Measurements from ENCODE around the gene ZNF75A. TPM values are rescaled to one million over a fixed set of nuclear protein-coding genes. Genes with fewer than 3 reads are reported as not detected.

The ZNF75A gene
- total and polyA plus RNA-seq, 2 of the 4 experiments (the other 2 are of a cell fraction): 14.6 to 15.4 TPM

- Histone ChIP-seq H3K4me3 (ENCODE audit: insufficient read depth, low read depth, low read length) (no peak overlapping the region), H3K27ac (ENCODE audit: insufficient read depth, low read length) (no peak overlapping the region), H2AK9ac (replicated peaks; ENCODE audit: low read depth, low read length, poor library complexity) (no peak overlapping the region), H3K9me1 (ENCODE audit: insufficient read depth, low read length) (no peaks in the 10 kb centered on the region), H2BK15ac (ENCODE audit: low read depth, low read length) (no peak overlapping the region), H4K20me1 (ENCODE audit: insufficient read depth, low read length) (no peaks in the 10 kb centered on the region), H4K91ac (ENCODE audit: insufficient read depth, low read depth, low read length) (no peak overlapping the region), H3K56ac (ENCODE audit: extremely low read depth, insufficient read depth, low read length) (no peak overlapping the region), H4K8ac (ENCODE audit: low read depth in 2 of 2, low read length in 2 of 2) (no peak overlapping the region), H4K5ac (ENCODE audit: low read depth, low read length) (no peak overlapping the region), H3K27me3 (ENCODE audit: control insufficient read depth, insufficient read depth, low read length) (no peaks in the 10 kb centered on the region), H3K23ac (ENCODE audit: low read depth, low read length) (no peak overlapping the region), H3K14ac (replicated peaks; ENCODE audit: low read depth, low read length) (no peak overlapping the region), H3K4ac (ENCODE audit: low read depth, low read length) (no peak overlapping the region), H3K4me2 (ENCODE audit: low read depth, low read length) (no peak overlapping the region), H2AFZ (replicated peaks; ENCODE audit: low read length, poor library complexity) (no peak overlapping the region), H3K79me1 (ENCODE audit: low read depth in 1 of 2, low read length in 2 of 2) (peaks cover 7 to 10% of the 10 kb centered on the region in 2 experiments; a peak in 3 of 4 replicates), H2BK5ac (ENCODE audit: low read depth, low read length, poor library complexity, severe bottlenecking) (no peak overlapping the region), H2AK5ac (ENCODE audit: low read depth, low read length) (no peak overlapping the region), H3K9me3 (ENCODE audit: control insufficient read depth, insufficient read depth, low read length) (peaks cover 80% of the 10 kb centered on the region), H2BK20ac (ENCODE audit: low read depth, low read length) (no peak overlapping the region), H3K9ac (ENCODE audit: low read depth, low read length) (no peak overlapping the region), H3K18ac (ENCODE audit: low read depth, low read length) (no peak overlapping the region), H3K4me1 (ENCODE audit: control insufficient read depth, insufficient read depth, low read length) (no peaks in the 10 kb centered on the region), H3K36me3 (ENCODE audit: control insufficient read depth, insufficient read depth, low read length) (peaks cover 50% of the 10 kb centered on the region), H2BK120ac (ENCODE audit: low read depth, low read length) (no peak overlapping the region)
- ChIA-PET CTCF (no interaction called here), POLR2A (ENCODE audit: unreplicated experiment) (no interaction called here)
- BruUV-seq (replicated peaks): no TSS peak
- no CpG with 5 or more reads among the region's 4 CpGs for WGBS, 2 experiments (ENCODE audit: extremely low coverage in 2 of 2, insufficient read length in 1 of 2)
- in situ Hi-C loops (cut with MboI; ENCODE audit: low sequenced_read_pairs): no loop called here
- no peak for DNase-seq
- ATAC-seq (ENCODE audit: low read depth): no peak
- intact Hi-C loops (cut with micrococcal nuclease): no loop called here
- TF ChIP-seq MAFK (IDR thresholded peaks at IDR 0.05; ENCODE audit: low read depth, low read length) (no peak), MXI1 (IDR thresholded peaks at IDR 0.05; ENCODE audit: borderline replicate concordance, low read depth, low read length) (no peak), POLR2A (IDR thresholded peaks at IDR 0.05; ENCODE audit: low read depth, low read length) (no peak), RAD21 (IDR thresholded peaks at IDR 0.05; ENCODE audit: low read length) (no peak), RFX5 (IDR thresholded peaks at IDR 0.05; ENCODE audit: low read depth, low read length) (no peak), MAZ (IDR thresholded peaks at IDR 0.05; ENCODE audit: borderline replicate concordance, low read depth, low read length) (no peak), RCOR1 (IDR thresholded peaks at IDR 0.05; ENCODE audit: insufficient replicate concordance, low read length) (no peak), CEBPB (IDR thresholded peaks at IDR 0.05; ENCODE audit: low read depth, low read length) (no peak), CHD1 (IDR thresholded peaks at IDR 0.05; ENCODE audit: low read depth, low read length) (no peak), FOS (IDR thresholded peaks at IDR 0.05; ENCODE audit: low read depth, low read length) (no peak), BHLHE40 (IDR thresholded peaks at IDR 0.05; ENCODE audit: low read depth, low read length) (no peak), CTCF (conservative IDR thresholded peaks at IDR 0.05; ENCODE audit: low read depth, low read length) (no peak)
- TF ChIP-seq, protein P1, sequence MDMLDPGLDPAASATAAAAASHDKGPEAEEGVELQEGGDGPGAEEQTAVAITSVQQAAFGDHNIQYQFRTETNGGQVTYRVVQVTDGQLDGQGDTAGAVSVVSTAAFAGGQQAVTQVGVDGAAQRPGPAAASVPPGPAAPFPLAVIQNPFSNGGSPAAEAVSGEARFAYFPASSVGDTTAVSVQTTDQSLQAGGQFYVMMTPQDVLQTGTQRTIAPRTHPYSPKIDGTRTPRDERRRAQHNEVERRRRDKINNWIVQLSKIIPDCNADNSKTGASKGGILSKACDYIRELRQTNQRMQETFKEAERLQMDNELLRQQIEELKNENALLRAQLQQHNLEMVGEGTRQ (IDR thresholded peaks at IDR 0.05; ENCODE audit: low read depth, low read length): no peak
- TF ChIP-seq, protein P2, sequence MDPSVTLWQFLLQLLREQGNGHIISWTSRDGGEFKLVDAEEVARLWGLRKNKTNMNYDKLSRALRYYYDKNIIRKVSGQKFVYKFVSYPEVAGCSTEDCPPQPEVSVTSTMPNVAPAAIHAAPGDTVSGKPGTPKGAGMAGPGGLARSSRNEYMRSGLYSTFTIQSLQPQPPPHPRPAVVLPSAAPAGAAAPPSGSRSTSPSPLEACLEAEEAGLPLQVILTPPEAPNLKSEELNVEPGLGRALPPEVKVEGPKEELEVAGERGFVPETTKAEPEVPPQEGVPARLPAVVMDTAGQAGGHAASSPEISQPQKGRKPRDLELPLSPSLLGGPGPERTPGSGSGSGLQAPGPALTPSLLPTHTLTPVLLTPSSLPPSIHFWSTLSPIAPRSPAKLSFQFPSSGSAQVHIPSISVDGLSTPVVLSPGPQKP (IDR thresholded peaks at IDR 0.05; ENCODE audit: borderline replicate concordance, low read depth, low read length): no peak
- dilution Hi-C loops (cut with HindIII; ENCODE audit: low sequenced_read_pairs, unreplicated experiment): no loop called here
These were observed 6.2 kb downstream of the ZNF75A start for GRCh38 chr16:3311496-3311895.

Measured in IMR-90 (cell line).